SKM-1 (cell line): ENCODE measurements around the gene DISP2.

Experiments used
- DNase-seq: peaks from one replicate; lab custom pipeline; 2025; ENCODE audit not compliant: unreplicated experiment; lab: John Stamatoyannopoulos, UW

Gene DISP2

DNA sequence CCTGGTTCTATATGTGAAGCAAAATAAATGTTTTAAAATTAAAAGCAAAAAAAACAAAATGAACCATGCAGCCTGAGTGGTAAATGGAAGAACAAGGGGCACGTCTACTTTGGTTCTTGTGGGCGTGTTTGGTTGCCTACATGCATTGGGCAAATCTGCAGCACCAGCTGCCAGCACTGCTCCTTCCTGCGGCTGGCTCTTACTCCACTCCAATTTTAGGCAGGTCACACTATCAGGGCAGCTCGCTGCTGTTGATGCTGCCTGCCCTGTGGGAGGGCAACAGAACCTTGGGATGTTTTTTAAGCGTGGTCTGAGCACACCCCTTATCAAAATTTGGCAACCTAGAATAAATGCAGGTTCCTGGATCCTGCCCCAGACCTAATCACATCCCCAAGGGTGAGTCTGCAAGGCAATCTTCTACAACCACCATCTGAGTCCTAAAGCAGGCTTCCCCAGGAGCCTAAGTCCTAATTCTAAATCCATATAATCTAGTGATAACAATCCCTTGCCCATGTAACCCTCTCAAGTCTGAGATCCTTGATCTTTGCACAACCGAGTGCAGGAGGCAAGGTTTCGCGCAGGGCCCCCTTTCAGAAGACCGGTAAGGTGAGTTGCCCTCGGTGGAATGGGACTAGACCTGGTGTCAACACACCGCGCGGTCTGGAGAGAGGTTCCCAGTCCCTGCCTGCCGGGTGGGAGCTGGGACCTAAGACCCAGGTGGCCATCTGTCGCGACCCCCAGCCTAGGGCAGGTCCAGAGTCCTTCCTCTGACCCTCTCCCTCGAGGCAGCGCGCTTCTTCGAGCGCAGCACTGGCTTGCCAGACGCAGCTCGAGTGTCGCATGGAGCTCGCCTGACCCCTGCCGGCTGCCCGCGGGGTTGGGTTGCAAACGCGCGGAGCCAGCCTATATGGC, 63.5 kb downstream of the DISP2 start:
- no peak for DNase-seq

DNA sequence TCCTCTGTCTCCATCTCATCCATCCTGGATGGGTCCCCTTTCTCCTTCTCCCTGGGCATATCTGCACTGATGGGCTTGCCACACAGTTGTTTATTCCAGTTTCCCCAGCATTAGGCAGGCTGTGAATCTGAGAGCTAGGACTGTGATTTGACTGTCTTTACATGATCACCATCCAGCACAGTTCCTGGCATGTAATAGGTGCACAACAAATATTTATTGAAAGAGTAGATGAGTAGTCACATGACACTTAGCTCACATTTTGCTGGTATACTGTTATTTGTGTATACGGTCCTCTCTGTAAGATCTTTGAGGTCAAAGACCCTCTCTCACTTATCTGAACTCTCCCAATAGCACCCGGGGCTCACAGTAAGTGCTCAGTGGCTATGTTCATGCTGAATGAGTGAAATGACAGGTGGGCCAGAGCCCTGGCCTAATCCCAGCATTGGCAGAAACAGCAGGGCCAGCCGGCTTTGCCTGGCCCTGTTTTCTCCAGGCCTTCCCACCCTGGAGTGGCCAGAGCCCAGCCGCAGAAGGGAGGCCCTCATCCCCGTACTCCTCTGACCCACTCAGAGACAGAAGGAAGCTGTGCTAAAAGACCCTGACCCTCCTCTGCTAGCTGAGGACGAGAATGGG, 66.6 kb downstream of the DISP2 start:
- no peak for DNase-seq

DNA sequence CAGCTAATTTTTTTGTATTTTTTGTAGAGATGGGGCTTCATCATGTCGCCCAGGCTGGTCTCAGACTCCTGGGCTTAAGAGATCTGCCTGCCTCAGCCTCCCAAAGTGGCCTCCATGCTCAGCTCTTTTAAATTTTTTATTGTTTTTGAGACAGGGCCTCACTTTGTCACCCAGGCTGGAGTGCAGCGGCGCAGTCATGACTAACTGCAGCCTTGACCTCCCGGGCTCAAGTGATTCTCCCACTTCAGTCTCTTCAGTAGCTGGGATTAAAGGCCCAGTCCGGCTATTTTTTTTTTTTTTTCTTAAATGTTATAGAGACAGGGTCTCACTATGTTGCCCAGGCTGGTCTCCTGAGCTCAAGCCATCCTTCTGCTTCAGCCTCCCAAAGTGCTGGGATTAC, 67.7 kb downstream of the DISP2 start:
- DNase-seq, result no peak

DNA sequence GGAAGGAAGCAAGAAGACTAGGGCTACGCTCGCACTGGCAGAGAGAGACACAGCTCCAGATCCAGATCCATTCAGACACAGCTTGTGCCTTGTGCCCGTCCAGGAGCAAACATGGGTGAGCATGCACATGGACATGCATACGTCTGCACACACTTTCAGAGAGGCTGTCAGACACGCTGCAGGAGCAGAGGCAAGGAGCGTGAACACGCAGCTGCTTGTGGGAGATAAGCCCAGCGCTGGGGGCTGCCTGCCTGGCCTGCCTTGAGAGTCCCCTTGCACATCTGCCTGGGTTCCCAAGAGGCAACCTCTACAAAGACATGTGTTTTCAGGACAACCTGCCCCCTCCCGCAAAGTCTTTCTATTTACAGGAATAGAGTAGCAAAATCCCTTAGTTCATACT, 69.2 kb downstream of the DISP2 start:
- no peak for DNase-seq

DNA sequence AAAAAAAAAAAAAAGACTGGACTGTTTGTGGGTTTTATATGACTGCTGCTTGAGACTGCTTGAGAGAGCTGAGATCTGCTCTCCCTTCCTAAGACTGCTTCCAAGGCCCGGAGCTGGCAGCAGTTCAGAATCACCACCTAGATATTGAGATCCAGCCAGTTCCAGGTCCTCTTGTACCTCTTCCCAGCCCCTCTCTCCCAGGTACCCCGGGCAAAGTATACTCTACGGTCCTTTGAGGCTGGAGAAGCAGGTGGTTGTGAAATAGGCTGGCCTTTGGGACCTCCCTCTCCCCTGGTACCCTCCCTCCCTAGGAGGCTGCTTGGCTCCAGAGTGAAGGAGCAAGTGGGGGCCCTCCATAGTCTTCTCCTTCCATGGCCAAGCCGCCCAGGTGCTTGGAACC, 70.2 kb downstream of the DISP2 start:
- no peak for DNase-seq
